ENCODE data around the gene AFG3L2. TPM values are rescaled to one million over a fixed set of nuclear protein-coding genes. Genes with fewer than 3 reads are reported as not detected.
"Not testable (repeated sequence)": the region's sequence is repeated elsewhere in the genome, so short reads cannot be mapped to it uniquely, and the experiment has no call there.

Gene AFG3L2
- total and polyA plus RNA-seq, 10 of the 15 experiments (the other 5 are each of a cell fraction or from before 2014, with no cell fraction given), result 21.0 to 72.7 (median 57.7) TPM

DNA sequence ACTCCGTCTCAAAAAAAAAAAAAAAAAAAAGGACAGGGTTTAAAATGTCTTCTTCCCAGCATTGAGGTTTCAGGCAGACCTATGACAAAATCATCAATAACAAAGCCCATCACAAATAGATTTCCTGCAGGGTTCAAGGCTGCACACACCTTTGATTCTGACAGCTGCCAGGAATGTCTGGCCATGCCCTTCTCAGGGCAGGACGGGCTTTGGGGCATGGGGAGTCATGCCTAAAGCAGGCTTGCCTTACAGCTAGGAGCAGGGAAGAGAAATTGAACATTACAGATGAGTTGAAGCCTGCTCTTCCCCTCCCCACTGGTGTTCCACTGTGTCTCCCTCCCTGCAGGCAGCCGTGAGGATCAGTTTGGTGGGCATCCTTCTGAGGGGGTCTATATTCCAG, 34.4 kb upstream of the AFG3L2 start:
- ATAC-seq, result no peak
- FAIRE-seq, result no peak
- intact Hi-C loops (cut with micrococcal nuclease; ENCODE audit: unreplicated experiment) (no loop called here), in situ Hi-C loops (cut with MboI) (no loop called here)
- BruUV-seq (replicated peaks), result no TSS peak
- no peak for DNase-seq (ENCODE audit: low read depth, low spot score)
- no peak overlapping the region for H3K4me2 ChIP-seq (ENCODE audit: control insufficient read depth, insufficient read depth)
- H3K27ac ChIP-seq (ENCODE audit: control insufficient read depth, insufficient read depth), result no peak overlapping the region
- H3K79me2 ChIP-seq (ENCODE audit: control insufficient read depth, insufficient read depth, low read length), result peaks cover 16% of the 10 kb centered on the region
- 100% methylated on average over 2 of the region's 3 CpGs for WGBS (ENCODE audit: insufficient coverage, insufficient replicate concordance, low lambda C conversion rate, missing lambda C conversion rate)
- H3K9ac ChIP-seq (ENCODE audit: control insufficient read depth, insufficient read depth, low read length), result no peak overlapping the region
- H4K20me1 ChIP-seq (ENCODE audit: control insufficient read depth, insufficient read depth), result no peaks in the 10 kb centered on the region
- no peak overlapping the region for H2AFZ ChIP-seq (ENCODE audit: control insufficient read depth, low read depth, low read length)
- SMC1A ChIA-PET (ENCODE audit: uncharacterized antibody, unreplicated experiment), result interaction anchor here (0.6 kb wide), 1 partner anchor 32 kb away, joined by 3 read pairs; no protein-coding TSS in a partner anchor
- POLR2A ChIA-PET, result no interaction called here
- TF ChIP-seq MYC (IDR thresholded peaks at IDR 0.05; ENCODE audit: insufficient read depth, insufficient read length, insufficient replicate concordance, low read length, severe bottlenecking) (no peak), DPF2 (IDR thresholded peaks at IDR 0.05) (no peak), TAF1 (IDR thresholded peaks at IDR 0.05; ENCODE audit: borderline replicate concordance, low read depth, low read length) (no peak), CHD1 (IDR thresholded peaks at IDR 0.05; ENCODE audit: low read depth, low read length) (no peak), HDAC6 (IDR thresholded peaks at IDR 0.05; ENCODE audit: unreplicated experiment) (no peak), KDM1A (IDR thresholded peaks at IDR 0.05; ENCODE audit: borderline replicate concordance) (no peak), SREBF1 (IDR thresholded peaks at IDR 0.05; ENCODE audit: low read length) (no peak), TCF3 (IDR thresholded peaks at IDR 0.05; ENCODE audit: borderline replicate concordance, insufficient read depth, low read depth, low read length) (no peak), TARDBP (IDR thresholded peaks at IDR 0.05; ENCODE audit: borderline replicate concordance) (no peak), EGR1 (IDR thresholded peaks at IDR 0.05; ENCODE audit: borderline replicate concordance in 1 of 2, low read depth in 2 of 2, low read length in 2 of 2) (no peak), CHD4 (IDR thresholded peaks at IDR 0.05) (no peak), CHD2 (IDR thresholded peaks at IDR 0.05; ENCODE audit: borderline replicate concordance, low read depth, low read length) (no peak), CBFB (IDR thresholded peaks at IDR 0.05; ENCODE audit: low read depth) (no peak)
- TF ChIP-seq, protein P1, sequence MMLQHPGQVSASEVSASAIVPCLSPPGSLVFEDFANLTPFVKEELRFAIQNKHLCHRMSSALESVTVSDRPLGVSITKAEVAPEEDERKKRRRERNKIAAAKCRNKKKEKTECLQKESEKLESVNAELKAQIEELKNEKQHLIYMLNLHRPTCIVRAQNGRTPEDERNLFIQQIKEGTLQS (IDR thresholded peaks at IDR 0.05; ENCODE audit: borderline replicate concordance, extremely low read depth, low read depth, low read length), result no peak
- TF ChIP-seq, protein P2, sequence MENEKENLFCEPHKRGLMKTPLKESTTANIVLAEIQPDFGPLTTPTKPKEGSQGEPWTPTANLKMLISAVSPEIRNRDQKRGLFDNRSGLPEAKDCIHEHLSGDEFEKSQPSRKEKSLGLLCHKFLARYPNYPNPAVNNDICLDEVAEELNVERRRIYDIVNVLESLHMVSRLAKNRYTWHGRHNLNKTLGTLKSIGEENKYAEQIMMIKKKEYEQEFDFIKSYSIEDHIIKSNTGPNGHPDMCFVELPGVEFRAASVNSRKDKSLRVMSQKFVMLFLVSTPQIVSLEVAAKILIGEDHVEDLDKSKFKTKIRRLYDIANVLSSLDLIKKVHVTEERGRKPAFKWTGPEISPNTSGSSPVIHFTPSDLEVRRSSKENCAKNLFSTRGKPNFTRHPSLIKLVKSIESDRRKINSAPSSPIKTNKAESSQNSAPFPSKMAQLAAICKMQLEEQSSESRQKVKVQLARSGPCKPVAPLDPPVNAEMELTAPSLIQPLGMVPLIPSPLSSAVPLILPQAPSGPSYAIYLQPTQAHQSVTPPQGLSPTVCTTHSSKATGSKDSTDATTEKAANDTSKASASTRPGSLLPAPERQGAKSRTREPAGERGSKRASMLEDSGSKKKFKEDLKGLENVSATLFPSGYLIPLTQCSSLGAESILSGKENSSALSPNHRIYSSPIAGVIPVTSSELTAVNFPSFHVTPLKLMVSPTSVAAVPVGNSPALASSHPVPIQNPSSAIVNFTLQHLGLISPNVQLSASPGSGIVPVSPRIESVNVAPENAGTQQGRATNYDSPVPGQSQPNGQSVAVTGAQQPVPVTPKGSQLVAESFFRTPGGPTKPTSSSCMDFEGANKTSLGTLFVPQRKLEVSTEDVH (IDR thresholded peaks at IDR 0.05; ENCODE audit: low read depth, partially characterized antibody), result no peak
- H3K36me3 ChIP-seq (ENCODE audit: control insufficient read depth in 2 of 2, insufficient read depth in 2 of 2, low read length in 1 of 2), result no peaks in the 10 kb centered on the region
- RAD21 ChIA-PET (ENCODE audit: unreplicated experiment), result interaction anchor here (1.4 kb wide), 1 partner anchor 18 kb away, joined by 3 read pairs; no protein-coding TSS in a partner anchor
- no peaks in the 10 kb centered on the region for H3K27me3 ChIP-seq (replicated peaks in 1 of 2; ENCODE audit: control insufficient read depth in 2 of 2, insufficient read depth in 2 of 2, low read length in 1 of 2)
- H3K4me3 ChIP-seq, result no peak overlapping the region
- CTCF ChIA-PET, result no interaction called here
- no peaks in the 10 kb centered on the region for H3K9me3 ChIP-seq (replicated peaks; ENCODE audit: control insufficient read depth, insufficient read depth, low read length)
- peaks cover 4% of the 10 kb centered on the region for H3K4me1 ChIP-seq (ENCODE audit: control insufficient read depth, insufficient read depth, low read length)

DNA sequence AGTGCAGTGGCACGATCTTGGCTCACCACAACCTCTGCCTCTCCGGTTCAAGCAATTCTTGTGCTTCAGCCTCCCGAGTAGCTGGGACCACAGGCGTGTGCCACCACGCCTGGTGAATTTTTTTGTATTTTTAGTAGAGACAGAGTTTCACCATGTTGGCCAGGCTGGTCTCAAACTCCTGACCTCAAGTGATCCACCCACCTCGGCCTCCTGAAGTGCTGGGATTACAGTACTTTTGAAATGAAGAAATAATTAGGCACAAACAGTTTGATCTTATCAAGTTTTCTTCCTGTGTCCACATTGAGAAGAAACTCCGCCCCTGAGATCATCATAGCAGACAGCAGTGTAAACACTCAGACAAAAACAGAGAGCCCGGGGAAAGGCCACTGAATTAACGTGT, 33.7 kb upstream of the AFG3L2 start:
- DNase-seq (ENCODE audit: low read depth, low spot score); FAIRE-seq; in situ Hi-C loops (cut with MboI); H3K27ac ChIP-seq (ENCODE audit: control insufficient read depth, insufficient read depth); BruUV-seq (replicated peaks); H3K36me3 ChIP-seq (ENCODE audit: control insufficient read depth in 2 of 2, insufficient read depth in 2 of 2, low read length in 1 of 2); H3K9me3 ChIP-seq (replicated peaks; ENCODE audit: control insufficient read depth, insufficient read depth, low read length); SMC1A ChIA-PET (ENCODE audit: uncharacterized antibody, unreplicated experiment); POLR2A ChIA-PET; H2AFZ ChIP-seq (ENCODE audit: control insufficient read depth, low read depth, low read length); ATAC-seq; H3K4me2 ChIP-seq (ENCODE audit: control insufficient read depth, insufficient read depth); H3K4me1 ChIP-seq (ENCODE audit: control insufficient read depth, insufficient read depth, low read length); RAD21 ChIA-PET (ENCODE audit: unreplicated experiment); H3K27me3 ChIP-seq (replicated peaks in 1 of 2; ENCODE audit: control insufficient read depth in 2 of 2, insufficient read depth in 2 of 2, low read length in 1 of 2); H3K9ac ChIP-seq (ENCODE audit: control insufficient read depth, insufficient read depth, low read length); CTCF ChIA-PET; H4K20me1 ChIP-seq (ENCODE audit: control insufficient read depth, insufficient read depth); intact Hi-C loops (cut with micrococcal nuclease; ENCODE audit: unreplicated experiment); H3K4me3 ChIP-seq: not testable (repeated sequence)
- peaks cover 16% of the 10 kb centered on the region for H3K79me2 ChIP-seq (ENCODE audit: control insufficient read depth, insufficient read depth, low read length)
- 98% methylated on average over 9 of the region's 9 CpGs for WGBS (ENCODE audit: insufficient coverage, insufficient replicate concordance, low lambda C conversion rate, missing lambda C conversion rate)

Measured in GM12878 (cell line).